SK-N-MC (cell line): Measurements from ENCODE around the gene KIAA1217.

ENCODE experiments used
- EZH2 ChIP-seq: fragments of 200-600 bp; sonication (generic); IDR thresholded peaks from one replicate; pipeline ENCODE4 v1.6.1; 2017; ENCODE audit warnings: antibody characterized with exemption
- POLR2AphosphoS5 ChIP-seq: IDR thresholded peaks from 2 replicates; pipeline ENCODE4 v1.6.1; 2012; ENCODE audit warnings: mild to moderate bottlenecking, low read depth, low read length, borderline replicate concordance

DNA sequence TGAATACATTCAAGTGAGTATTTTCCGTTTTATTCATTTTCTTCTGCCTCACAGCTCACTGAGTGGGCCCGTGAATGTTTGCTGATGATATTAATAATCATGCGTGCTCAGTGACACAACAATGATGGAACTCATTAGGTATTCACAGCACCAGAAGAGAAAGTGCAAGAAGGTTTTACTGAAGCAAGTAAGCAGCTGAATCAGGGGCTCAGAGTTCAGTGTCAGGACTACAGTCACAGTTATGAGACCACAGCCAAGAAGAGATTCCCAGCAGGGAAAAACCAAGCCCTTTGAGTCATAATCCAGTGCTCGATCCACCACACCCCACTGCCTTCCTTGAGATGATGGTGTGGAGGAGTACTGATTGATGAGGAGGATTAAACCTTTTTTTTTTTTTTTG is 247.4 kb downstream of the KIAA1217 start:
- TF ChIP-seq EZH2 (no peak), POLR2AphosphoS5 (no peak)
